IMR-90 (cell line): ENCODE results near the gene PRKN. TPM values are rescaled to one million over a fixed set of nuclear protein-coding genes. Genes with fewer than 3 reads are reported as not detected.

ENCODE experiments used
- ATAC-seq: fragments of 200-7000 bp; cut with Tn5 transposase; 2 replicates; pipeline ENCODE4 v1.9.1; 2020; ENCODE audit warnings: low read depth, mild to moderate bottlenecking, moderate library complexity
- BruUV-seq: library from RNA; stranded (reverse); fragments of 400-500 nt; replicated peaks from 2 replicates; lab custom pipeline; 2021; lab: Mats Ljungman, UMichigan
- CTCF ChIA-PET: fragments of 300-600 bp; formaldehyde crosslinking; extraction: SDS; loops from one replicate; lab custom pipeline; 2021; ENCODE audit warnings: antibody characterized with exemption; lab: Yijun Ruan, JAX
- POLR2A ChIA-PET: fragments of 300-600 bp; sonication (Branson Sonifier 250); formaldehyde crosslinking; loops from one replicate; lab custom pipeline; 2022; ENCODE audit warnings: antibody characterized with exemption; ENCODE audit not compliant: unreplicated experiment; lab: Charles Lee
- DNase-seq: peaks from one replicate; pipeline ENCODE4 v3.0.0; 2013
- H2AFZ ChIP-seq: replicated peaks from 2 replicates; pipeline ENCODE3; 2013; ENCODE audit warnings: low read length, mild to moderate bottlenecking; ENCODE audit not compliant: poor library complexity
- H2AK5ac ChIP-seq: 2 replicates; pipeline ENCODE4 v1.6.1; 2013; ENCODE audit warnings: low read depth, low read length, inconsistent platforms
- H2AK9ac ChIP-seq: replicated peaks from 2 replicates; pipeline ENCODE3; 2013; ENCODE audit warnings: mild to moderate bottlenecking, low read depth, low read length, moderate library complexity; ENCODE audit not compliant: poor library complexity
- H2BK120ac ChIP-seq: 2 replicates; pipeline ENCODE4 v1.6.1; 2013; ENCODE audit warnings: low read depth, low read length, inconsistent platforms
- H2BK15ac ChIP-seq: 3 replicates; pipeline ENCODE4 v1.6.1; 2013; ENCODE audit warnings: low read depth, low read length, inconsistent platforms
- H2BK20ac ChIP-seq: 2 replicates; pipeline ENCODE4 v1.6.1; 2013; ENCODE audit warnings: low read depth, mild to moderate bottlenecking, inconsistent platforms, low read length, moderate library complexity
- H2BK5ac ChIP-seq: 2 replicates; pipeline ENCODE4 v1.6.1; 2013; ENCODE audit warnings: mild to moderate bottlenecking, low read depth, low read length, inconsistent platforms; ENCODE audit not compliant: poor library complexity, severe bottlenecking
- H3K14ac ChIP-seq: replicated peaks from 2 replicates; pipeline ENCODE4 v1.6.1; 2013; ENCODE audit warnings: low read depth, low read length, inconsistent platforms
- H3K18ac ChIP-seq: 2 replicates; pipeline ENCODE4 v1.6.1; 2013; ENCODE audit warnings: low read depth, low read length, control low read depth
- H3K23ac ChIP-seq: 2 replicates; pipeline ENCODE4 v1.6.1; 2013; ENCODE audit warnings: low read depth, low read length, inconsistent platforms
- H3K27ac ChIP-seq: 2 replicates; pipeline ENCODE4 v1.5.1; 2013; ENCODE audit warnings: mild to moderate bottlenecking, control low read depth, low read length; ENCODE audit not compliant: insufficient read depth
- H3K27me3 ChIP-seq: 2 replicates; pipeline ENCODE4 v1.6.1; 2013; ENCODE audit warnings: low read length; ENCODE audit not compliant: control insufficient read depth, insufficient read depth
- H3K36me3 ChIP-seq: 2 replicates; pipeline ENCODE4 v1.6.1; 2013; ENCODE audit warnings: low read length, mixed read lengths; ENCODE audit not compliant: control insufficient read depth, insufficient read depth
- H3K4ac ChIP-seq: 2 replicates; pipeline ENCODE4 v1.6.1; 2013; ENCODE audit warnings: low read depth, low read length, inconsistent platforms
- H3K4me1 ChIP-seq: 2 replicates; pipeline ENCODE4 v1.6.1; 2013; ENCODE audit warnings: low read length, mixed read lengths; ENCODE audit not compliant: control insufficient read depth, insufficient read depth
- H3K4me2 ChIP-seq: 2 replicates; pipeline ENCODE4 v1.6.1; 2013; ENCODE audit warnings: low read depth, mild to moderate bottlenecking, control low read depth, low read length, moderate library complexity
- H3K4me3 ChIP-seq: 2 replicates; pipeline ENCODE4 v1.5.1; 2013; ENCODE audit warnings: low read depth, mild to moderate bottlenecking, control low read depth, low read length, moderate library complexity; ENCODE audit not compliant: insufficient read depth
- H3K56ac ChIP-seq: 2 replicates; pipeline ENCODE4 v1.6.1; 2013; ENCODE audit warnings: low read length, inconsistent platforms; ENCODE audit not compliant: insufficient read depth; ENCODE audit errors: extremely low read depth
- H3K79me1 ChIP-seq, 2 experiments: 2 replicates each; pipeline ENCODE4 v1.6.1; 2013; ENCODE audit warnings: low read length in 2 of 2, inconsistent platforms in 1 of 2, low read depth in 1 of 2
- H3K9ac ChIP-seq: 2 replicates; pipeline ENCODE4 v1.6.1; 2013; ENCODE audit warnings: low read depth, low read length, control low read depth
- H3K9me1 ChIP-seq: 2 replicates; pipeline ENCODE4 v1.6.1; 2013; ENCODE audit warnings: low read length, inconsistent platforms; ENCODE audit not compliant: insufficient read depth
- H3K9me3 ChIP-seq: 2 replicates; pipeline ENCODE4 v1.6.1; 2013; ENCODE audit warnings: low read length; ENCODE audit not compliant: control insufficient read depth, insufficient read depth
- H4K20me1 ChIP-seq: 2 replicates; pipeline ENCODE4 v1.6.1; 2013; ENCODE audit warnings: low read length, inconsistent platforms; ENCODE audit not compliant: insufficient read depth
- H4K5ac ChIP-seq: 2 replicates; pipeline ENCODE4 v1.6.1; 2013; ENCODE audit warnings: mild to moderate bottlenecking, low read depth, low read length, control low read depth
- H4K8ac ChIP-seq, 2 experiments: 2 replicates each; pipeline ENCODE4 v1.6.1; 2013; ENCODE audit warnings: low read depth in 2 of 2, low read length in 2 of 2, control low read depth in 1 of 2, inconsistent platforms in 1 of 2
- H4K91ac ChIP-seq: 2 replicates; pipeline ENCODE4 v1.6.1; 2013; ENCODE audit warnings: low read depth, low read length, inconsistent platforms; ENCODE audit not compliant: insufficient read depth
- BHLHE40 ChIP-seq: fragments of 150-350 bp; IDR thresholded peaks from 2 replicates; pipeline ENCODE4 v1.6.1; 2016; ENCODE audit warnings: mild to moderate bottlenecking, low read depth, low read length
- CEBPB ChIP-seq: IDR thresholded peaks from 2 replicates; pipeline ENCODE4 v1.6.1; 2012; ENCODE audit warnings: low read depth, low read length, improper control_type of control experiment
- MAZ ChIP-seq: IDR thresholded peaks from 2 replicates; pipeline ENCODE4 v1.6.1; 2012; ENCODE audit warnings: low read depth, mild to moderate bottlenecking, low read length, improper control_type of control experiment, moderate library complexity, borderline replicate concordance
- MXI1 ChIP-seq: IDR thresholded peaks from 2 replicates; pipeline ENCODE4 v1.6.1; 2012; ENCODE audit warnings: low read depth, mild to moderate bottlenecking, low read length, moderate library complexity, borderline replicate concordance
- RCOR1 ChIP-seq: IDR thresholded peaks from 2 replicates; pipeline ENCODE4 v1.6.1; 2012; ENCODE audit warnings: mild to moderate bottlenecking, low read length, improper control_type of control experiment; ENCODE audit not compliant: insufficient replicate concordance
- SMC3 ChIP-seq: fragments of 150-350 bp; IDR thresholded peaks from 2 replicates; pipeline ENCODE4 v1.6.1; 2016; ENCODE audit warnings: low read depth, mild to moderate bottlenecking, antibody characterized with exemption, low read length, moderate library complexity
- USF2 ChIP-seq: fragments of 150-350 bp; IDR thresholded peaks from 2 replicates; pipeline ENCODE4 v1.6.1; 2017; ENCODE audit warnings: mild to moderate bottlenecking, antibody characterized with exemption, low read length, low read depth
- WGBS, 2 experiments: methylation state at CpG; one replicate each; pipeline versions ENCODE4 v1.1.5 to v1.1.7; 2013; ENCODE audit warnings: missing lambda C conversion rate in 2 of 2; ENCODE audit not compliant: insufficient read length in 1 of 2; ENCODE audit errors: extremely low coverage in 2 of 2; 5-methylcytosine and 5-hydroxymethylcytosine counted together
- dilution Hi-C: fragments of 300-500 bp; cut with HindIII; formaldehyde crosslinking; loops from one replicate; pipeline ENCODE4 v1.14.3; 2018; ENCODE audit warnings: low sequenced_read_pairs; ENCODE audit not compliant: unreplicated experiment
- in situ Hi-C: fragments of 300-500 bp; cut with MboI; formaldehyde crosslinking; loops from 3 replicates; pipeline ENCODE4 v1.14.3; 2019; ENCODE audit warnings: low sequenced_read_pairs, inconsistent platforms, mixed read lengths
- intact Hi-C: fragments of 100-400 bp; cut with micrococcal nuclease; formaldehyde crosslinking; loops from 2 replicates; pipeline ENCODE4 v1.10.0; 2022
- polyA plus RNA-seq, 3 experiments: library from polyadenylated mRNA; depleted of rRNA; stranded (reverse); fragments of >200 nt; gene quantifications; 2 replicates each; pipeline ENCODE4 v1.2.3, GENCODE V29; 2012; ENCODE audit warnings: low replicate concordance in 1 of 3
- total RNA-seq: library from RNA; depleted of rRNA; stranded (reverse); fragments of >200 nt; gene quantifications from 2 replicates; pipeline ENCODE4 v1.2.3, GENCODE V29; 2012

The PRKN gene
- total and polyA plus RNA-seq, 2 of the 4 experiments (the other 2 are of a cell fraction): 0.15 to 0.18 TPM

GRCh38 chr6:162267641-162268040 is 459.9 kb downstream of the PRKN start:
- no peak overlapping the region for H2BK15ac ChIP-seq
- in situ Hi-C loops: no loop called here
- no peak overlapping the region for H2AFZ ChIP-seq
- no peak overlapping the region for H3K56ac ChIP-seq
- TF ChIP-seq BHLHE40 (no peak), USF2 (no peak), RCOR1 (no peak), MAZ (no peak), CEBPB (no peak), SMC3 (no peak), MXI1 (no peak)
- no peaks in the 10 kb centered on the region for H4K20me1 ChIP-seq
- H4K8ac ChIP-seq: no peak overlapping the region
- no peak overlapping the region for H3K27ac ChIP-seq
- no peak overlapping the region for H3K18ac ChIP-seq
- H3K23ac ChIP-seq: no peak overlapping the region
- H3K79me1 ChIP-seq: no peaks in the 10 kb centered on the region
- H2BK5ac ChIP-seq: no peak overlapping the region
- H3K9ac ChIP-seq: no peak overlapping the region
- no peak overlapping the region for H2BK120ac ChIP-seq
- no peak overlapping the region for H3K4ac ChIP-seq
- no peak overlapping the region for H2BK20ac ChIP-seq
- H3K4me2 ChIP-seq: no peak overlapping the region
- dilution Hi-C loops: no loop called here
- intact Hi-C loops: no loop called here
- no TSS peak for BruUV-seq
- H2AK9ac ChIP-seq: no peak overlapping the region
- CTCF ChIA-PET: no interaction called here
- H4K91ac ChIP-seq: no peak overlapping the region
- H4K5ac ChIP-seq: no peak overlapping the region
- no peak for ATAC-seq
- H3K14ac ChIP-seq: no peak overlapping the region
- H3K9me1 ChIP-seq: no peaks in the 10 kb centered on the region
- no peaks in the 10 kb centered on the region for H3K36me3 ChIP-seq
- H3K9me3 ChIP-seq: peaks cover 24% of the 10 kb centered on the region
- H3K4me1 ChIP-seq: no peaks in the 10 kb centered on the region
- H3K27me3 ChIP-seq: no peaks in the 10 kb centered on the region
- POLR2A ChIA-PET: no interaction called here
- no CpG with 5 or more reads among the region's 2 CpGs for WGBS, 2 experiments
- no peak overlapping the region for H3K4me3 ChIP-seq
- no peak for DNase-seq
- no peak overlapping the region for H2AK5ac ChIP-seq
